HG03095 (cell line): Measurements from ENCODE around the gene CTNNA2.

Source experiments
- ATAC-seq: cut with Tn5 transposase; IDR thresholded peaks from one replicate; pipeline ENCODE4 v1.9.1; 2021; ENCODE audit warnings: moderate library complexity; ENCODE audit not compliant: unreplicated experiment

Gene CTNNA2

DNA sequence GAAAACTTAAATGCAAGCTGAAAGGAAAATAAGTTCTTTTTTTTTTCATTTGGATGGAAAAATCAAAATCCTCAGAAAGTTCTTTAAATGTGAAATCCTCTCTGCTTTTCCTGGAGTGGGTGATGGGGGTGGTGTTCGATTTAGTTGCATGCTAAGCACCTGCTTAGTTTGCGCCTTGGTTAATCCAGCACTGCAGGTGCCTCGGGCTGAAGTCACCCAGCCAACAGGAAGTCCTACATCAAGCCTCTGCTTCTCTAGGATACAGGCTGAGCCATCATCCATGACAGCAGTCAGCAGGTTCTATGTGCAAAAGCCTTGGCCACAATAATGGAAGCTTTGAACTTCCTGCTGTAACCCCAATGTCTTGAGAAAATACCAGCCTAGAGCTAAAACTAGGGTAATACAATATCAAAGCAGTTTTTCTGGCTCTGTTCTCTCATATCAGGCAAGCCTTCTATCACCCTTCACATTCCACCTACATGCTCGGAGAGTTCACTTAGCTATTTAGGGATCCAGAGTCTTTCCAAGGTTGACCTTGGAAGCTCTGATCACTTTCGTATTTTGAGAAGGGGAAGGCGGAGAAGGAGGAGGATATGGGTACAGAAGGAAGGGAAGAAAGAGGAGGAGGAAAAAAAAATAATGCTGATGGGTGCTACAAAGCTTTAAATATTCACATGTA lies 907.8 kb downstream of the CTNNA2 start:
- ATAC-seq = no peak

DNA sequence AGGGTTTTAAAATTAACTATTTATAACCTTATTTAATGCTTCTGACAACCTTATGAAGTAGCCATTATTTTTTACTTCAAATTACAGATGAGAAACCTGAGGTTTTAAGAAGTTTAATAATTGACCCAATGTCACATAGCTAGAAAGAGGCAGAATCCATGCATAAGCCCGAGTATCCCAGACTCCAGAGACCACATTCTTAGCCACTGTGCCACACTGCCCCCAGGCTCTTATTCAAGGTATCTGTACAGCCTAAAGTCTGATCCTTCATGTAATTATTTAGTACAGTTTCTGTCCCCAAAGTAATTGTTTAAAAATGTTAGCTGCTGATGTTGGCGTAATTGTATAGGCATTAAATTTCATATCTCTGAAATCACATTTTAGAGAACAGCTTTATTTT lies 916.4 kb downstream of the CTNNA2 start:
- no peak for ATAC-seq

DNA sequence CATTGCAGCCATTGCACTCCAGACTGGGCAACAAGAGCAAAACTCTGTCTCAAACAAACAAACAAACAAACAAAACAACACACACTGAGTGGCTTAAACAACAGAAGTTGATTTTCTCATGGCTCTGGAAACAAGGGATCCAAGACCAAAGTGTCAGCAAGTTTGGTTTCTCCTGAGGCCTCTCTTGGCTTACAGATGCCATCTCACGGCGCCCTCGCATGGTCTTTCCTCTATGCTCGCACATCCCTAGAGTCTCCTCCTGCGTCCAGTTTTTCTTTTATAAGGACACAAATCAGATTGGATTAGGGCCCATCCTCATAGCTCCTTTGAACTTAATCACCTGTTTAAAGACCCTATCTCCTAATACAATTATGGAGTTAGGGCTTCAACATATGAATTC lies 925.1 kb downstream of the CTNNA2 start:
- no peak for ATAC-seq

DNA sequence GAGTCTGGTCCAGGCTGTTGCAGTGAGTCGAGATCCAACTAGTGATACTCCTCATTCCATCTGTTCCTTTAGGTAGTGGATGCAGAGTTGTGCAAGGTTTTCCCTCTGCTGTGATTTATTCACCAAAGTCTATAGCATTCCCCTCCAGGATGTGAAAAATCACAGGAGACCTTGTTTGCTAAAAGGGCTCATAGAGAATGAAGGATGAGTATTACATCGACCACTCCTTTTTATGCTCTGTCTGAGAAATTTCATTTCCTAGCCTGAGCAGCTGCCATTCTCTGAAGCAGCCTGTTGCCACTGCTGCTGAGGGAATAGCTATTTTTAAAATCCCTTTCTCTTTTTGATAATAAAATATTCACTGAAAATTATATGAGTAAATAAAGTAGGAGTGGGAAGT lies 925.8 kb downstream of the CTNNA2 start:
- no peak for ATAC-seq

DNA sequence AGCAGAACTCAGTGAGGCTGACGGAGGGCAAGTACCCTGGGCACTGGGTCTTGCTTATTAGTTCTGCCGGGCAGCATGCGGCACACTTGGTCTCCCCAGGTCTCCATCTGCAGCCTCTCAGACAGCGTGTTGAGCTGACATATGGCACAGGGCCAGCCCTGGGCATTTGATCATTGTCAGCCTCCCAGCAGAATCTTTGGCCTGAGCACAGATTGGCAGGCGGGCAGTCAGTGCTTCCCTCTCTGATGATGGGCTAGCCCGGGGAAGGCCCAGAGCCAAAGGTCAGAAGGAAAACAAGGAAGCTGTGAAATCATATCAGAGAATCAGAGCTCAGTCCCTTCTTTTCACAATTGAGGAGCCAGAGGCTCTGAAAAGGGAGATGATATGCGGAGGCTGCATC lies 941.8 kb downstream of the CTNNA2 start:
- ATAC-seq = no peak

DNA sequence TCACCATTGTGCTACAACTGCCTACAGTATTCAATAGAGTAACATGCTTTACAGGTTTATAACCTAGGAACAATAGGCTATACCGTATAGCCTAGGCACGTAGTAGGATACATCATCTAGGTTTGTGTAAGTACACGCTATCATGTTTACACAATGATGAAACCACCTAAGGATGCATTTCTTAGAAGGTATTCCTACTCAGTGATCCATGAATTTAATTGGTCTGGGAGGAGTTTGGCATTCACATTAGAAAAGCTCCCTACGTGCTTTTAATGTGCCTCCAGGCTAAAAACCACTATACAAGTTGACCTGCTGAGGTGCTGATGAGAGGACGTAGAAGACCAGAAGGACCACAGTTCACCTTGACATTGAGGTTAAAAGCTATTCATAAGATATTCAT lies 946.2 kb downstream of the CTNNA2 start:
- no peak for ATAC-seq

DNA sequence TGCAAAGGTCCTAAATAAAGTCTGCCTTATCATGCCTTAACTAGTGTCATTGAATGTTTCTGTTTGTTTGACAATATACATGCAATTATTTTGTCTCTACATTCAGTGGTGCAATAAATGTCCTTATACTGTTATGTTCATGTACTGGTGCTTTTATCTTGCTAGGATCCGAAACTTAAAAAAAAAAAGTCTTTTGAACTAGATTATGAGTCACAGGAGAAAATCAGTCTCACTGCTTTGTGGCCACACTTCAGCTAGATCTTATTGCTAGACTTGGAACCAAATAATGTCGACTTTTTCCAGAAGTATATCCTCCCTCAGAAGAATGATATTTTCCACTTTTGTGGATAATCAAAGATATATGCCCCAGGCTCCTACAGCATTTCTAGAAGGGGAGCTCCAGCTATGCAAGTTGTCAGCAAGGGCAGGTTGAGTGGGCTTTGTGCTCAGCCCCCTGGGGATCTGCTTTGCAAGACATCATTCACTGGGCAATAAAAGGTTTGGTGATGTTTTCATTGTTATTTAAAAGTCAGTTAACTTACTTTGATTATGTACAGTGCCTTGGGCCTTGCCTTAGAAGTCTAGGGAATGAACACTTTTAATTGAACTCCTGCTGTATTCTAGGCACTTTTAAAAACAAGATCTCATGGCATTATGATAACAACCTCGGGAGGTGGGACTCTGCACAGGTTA lies 948.8 kb downstream of the CTNNA2 start:
- ATAC-seq = no peak

DNA sequence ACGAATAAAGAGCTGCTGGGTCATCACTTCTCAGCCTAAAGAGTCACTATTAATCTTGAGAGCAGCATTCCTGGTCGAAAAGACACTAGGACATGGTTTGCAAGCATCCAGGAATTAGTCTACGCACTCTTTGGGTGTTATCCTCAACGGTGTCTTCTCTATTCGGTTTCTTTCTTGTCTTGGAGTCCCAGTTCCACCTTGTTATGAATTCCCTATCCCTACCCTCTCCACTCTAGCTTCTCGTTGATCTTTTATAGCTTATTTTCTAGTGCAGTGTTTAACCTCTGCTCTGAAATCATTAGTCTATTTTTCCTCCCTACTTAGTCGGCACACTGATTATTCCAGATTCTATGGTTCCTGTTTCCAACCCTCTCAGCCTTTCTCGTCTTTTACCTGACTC lies 949.8 kb downstream of the CTNNA2 start:
- no peak for ATAC-seq

DNA sequence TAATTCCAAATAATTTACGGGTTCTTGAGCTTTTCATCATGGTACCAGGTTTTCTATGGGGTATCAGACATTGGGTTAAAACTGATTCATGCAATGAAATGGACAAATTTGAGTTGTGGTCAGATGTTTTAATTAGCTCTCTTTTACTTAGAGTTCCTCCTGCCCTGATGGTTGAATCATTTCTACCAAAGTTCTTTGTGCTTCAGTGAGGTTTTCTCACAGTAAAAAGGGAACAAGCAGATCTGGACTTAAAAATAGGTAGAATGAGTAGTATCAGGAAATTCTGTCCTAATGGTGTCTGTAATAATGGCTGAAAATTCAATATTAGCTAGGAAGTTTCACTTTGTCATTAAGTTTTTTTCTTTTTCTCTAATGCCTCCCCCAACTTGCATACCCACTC lies 951.4 kb downstream of the CTNNA2 start:
- no peak for ATAC-seq

DNA sequence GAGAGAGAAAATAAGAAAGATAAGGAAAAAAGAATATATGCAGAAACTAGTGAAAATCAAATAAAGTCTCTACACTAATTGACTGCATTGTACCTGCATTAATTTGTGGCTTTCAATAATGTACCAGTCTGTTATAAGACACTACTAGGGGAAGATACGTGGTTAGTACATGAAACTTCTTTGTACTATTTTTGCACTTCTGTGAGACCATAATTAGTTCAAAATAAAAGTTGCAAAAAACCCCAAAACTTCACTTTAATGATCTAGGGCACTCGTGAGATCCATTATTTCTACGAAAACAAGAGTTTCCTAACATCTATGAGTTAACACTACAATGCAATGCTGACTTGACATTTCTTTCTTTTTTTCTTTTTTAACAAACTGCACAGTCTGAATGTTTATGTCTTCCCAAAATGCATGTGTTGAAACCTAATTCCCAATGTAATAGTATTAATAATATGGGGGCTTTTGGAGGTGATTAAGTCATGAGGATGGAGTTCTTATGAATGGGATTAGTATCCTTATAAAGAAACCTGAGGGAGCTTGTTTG lies 954.5 kb downstream of the CTNNA2 start:
- ATAC-seq = no peak

DNA sequence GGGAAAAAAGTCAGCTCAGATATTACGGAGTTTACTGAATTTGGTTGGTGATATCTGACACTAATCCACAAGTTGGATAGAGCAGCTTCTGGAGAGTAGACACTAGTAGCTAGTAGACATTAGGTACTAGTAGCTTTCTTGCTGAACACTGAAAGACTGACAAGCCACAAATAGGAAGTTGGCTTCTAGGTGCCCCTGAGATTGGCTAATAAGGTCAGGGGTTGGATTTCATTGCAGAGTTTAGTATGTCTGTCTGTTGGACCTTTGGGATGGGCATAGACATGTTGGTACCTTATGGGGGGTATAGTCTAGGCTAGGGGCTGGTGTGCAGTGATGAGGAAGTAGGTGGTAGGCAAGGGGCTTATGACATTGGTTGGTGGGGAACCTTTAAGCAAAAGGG lies 956.6 kb downstream of the CTNNA2 start:
- no peak for ATAC-seq

DNA sequence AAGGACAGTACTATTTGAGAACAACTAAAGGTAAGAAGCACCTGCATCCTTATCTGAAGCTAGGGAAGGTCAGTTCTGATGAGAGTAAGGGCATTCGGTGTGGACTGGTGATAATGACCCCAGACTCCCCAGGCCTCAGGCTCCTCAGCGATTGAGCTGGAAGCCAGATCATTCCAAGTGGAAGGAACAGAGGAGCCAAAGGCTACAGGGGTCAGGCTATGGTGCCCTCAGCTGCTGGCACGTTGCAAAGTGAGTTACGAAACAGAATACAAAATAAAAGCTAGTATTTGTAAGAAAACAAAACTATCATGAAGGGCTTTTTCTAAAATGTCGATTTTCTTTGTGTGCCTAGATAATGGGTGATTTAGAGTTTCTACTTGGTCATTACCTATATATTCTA lies 960.2 kb downstream of the CTNNA2 start:
- ATAC-seq = no peak

DNA sequence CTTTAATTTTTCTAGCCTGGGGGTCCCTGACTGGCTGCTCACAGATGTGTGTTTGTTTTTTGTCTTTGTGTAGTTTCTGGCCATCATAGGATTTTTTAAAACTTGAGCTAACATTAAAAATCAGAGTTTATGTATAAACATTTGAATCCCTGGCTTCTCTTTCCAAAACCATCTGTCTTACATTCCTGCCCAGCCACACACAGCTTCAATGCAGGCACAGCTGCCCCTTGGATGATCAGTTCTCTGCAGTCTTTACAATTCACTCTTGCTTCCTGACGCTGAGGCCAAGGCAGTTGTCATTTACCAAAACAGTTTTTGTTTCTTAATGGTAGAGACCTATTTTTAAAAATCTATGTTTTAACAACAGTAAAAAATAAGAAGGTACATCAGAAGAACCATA lies 960.9 kb downstream of the CTNNA2 start:
- no peak for ATAC-seq

DNA sequence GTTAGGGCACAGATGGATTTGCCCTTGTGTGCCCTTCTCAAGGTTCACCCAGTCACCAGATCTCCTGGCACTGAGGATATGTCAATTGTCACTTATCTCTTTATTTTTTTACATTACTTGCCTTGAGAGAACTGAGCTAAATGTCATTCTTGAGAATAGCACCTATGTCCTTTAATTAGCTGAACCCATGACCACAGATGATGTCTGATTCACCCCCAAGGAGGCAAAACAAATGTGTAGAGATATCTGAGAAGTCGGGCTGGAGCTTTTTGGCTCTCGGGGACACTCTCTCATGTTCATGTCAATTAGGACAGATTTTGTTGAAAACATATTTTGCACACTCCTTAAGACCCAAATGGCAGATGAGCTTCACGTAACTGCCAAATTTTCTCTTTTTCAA lies 963.1 kb downstream of the CTNNA2 start:
- no peak for ATAC-seq

DNA sequence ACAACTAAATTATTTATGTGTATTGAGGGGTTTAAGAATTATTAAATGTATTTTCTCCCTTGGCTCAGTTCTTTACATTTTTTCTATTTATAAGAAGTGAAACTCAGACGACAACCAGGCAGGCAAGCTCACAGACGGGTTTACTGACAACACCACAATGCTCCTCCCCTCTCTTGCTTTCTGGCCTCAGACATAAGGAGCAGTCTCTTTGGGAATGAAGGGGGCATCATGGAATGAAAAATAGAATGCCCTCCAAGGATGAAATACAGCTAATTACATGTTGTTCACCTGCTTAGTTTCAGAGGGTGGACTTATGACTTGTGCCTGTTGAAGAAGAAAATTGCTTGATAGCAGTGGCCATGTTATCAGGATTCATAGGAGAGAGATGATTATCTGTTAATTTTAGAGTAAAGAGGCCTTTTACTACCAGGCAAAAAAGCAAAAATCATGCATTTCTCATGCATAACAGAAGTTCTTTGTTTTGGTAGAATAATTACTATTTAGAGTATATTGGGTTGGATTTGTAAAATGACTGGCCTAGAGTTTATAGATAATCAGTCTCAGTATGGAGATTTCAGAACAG lies 963.8 kb downstream of the CTNNA2 start:
- ATAC-seq = no peak

DNA sequence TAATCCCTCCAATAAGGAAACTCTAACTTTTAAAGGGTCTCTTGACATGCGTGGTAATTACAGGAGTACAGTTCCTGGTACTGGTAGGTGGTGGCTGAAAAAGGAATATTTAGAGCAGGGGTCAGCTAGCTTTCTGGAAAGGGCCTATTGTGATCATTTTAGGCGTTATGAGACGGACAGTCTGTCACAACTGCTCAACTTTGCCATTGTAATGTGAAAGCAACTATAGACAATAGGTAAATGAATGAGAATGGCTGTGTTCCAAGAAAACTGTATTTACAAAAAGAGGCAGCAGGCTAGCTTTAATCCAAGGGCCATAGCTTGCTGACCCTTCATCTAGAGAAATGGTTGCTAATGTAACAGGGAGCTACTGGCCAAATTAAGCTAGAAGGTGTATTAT lies 969.4 kb downstream of the CTNNA2 start:
- ATAC-seq = no peak

DNA sequence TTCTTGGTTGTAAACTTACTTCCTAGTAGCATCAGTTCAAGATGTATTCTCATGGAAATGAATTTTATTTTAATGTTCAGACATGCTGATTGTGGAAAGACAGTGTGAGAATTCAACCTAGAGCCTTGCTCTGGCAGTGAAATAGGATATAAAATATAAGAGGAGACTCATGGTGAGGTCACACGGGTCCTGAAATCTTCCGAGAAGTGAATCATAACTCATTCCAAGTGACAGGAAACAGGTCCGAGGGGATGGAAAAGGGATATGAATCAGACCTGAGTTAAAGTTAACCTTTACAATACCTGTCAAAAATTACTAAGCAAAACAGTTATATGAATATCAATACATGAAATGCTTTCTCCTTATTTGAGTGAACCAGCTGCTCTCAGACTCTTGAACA lies 976.9 kb downstream of the CTNNA2 start:
- no peak for ATAC-seq

DNA sequence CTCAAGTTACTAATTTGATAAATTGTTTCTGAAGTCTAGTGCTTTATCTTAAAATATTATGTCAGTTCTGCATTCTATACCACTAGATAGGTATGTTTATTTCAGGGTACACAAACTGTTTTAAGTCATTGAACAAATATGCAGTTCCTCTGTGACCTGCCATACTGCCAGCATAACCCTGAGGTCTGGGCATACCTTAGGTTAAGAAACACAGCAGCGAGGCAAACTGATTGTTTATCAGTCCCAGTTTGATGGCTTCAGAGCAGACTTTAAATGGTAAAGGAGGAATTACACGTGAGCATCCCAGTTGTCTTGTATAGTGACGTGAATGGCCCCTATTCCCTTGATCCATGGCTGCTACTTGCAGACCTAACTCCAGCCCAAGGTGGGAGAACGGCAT lies 978.1 kb downstream of the CTNNA2 start:
- no peak for ATAC-seq

DNA sequence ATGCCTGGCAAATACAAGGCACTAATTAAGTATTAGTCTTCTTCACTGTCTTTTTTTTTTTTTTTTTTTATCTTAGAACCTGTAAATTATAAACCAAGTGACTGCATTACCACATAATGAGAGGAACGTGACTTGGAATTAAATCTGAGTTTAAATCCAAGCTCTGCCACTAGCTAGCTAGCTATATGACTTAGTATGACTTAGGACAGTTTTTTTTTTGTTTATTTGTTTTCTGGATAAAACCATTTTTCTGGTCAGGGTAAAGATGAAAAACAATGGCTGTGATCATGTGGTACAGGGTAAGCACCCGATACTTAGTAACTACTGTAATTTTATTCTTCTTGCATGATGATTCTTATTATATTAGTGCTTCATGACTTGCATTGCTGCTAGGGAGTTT lies 983.5 kb downstream of the CTNNA2 start:
- ATAC-seq = no peak

DNA sequence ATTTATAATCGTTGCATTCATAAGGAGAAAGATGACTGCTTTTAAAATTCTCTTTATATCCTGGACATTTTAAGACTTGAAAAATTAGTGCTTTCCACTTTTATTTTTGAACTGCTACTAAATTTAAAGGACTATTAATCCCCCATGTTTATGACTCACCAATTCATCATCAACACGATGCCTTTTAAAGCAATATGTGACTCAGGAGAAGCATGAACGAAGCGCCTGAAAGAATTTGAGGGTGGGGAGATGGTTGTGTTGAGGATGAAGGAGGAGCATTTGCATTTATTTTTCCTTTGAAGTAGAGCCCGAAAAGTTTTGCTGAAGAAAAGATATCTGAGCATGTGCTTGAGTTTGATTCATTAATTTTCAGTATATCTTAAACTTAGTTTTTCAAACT lies 983.9 kb downstream of the CTNNA2 start:
- no peak for ATAC-seq

DNA sequence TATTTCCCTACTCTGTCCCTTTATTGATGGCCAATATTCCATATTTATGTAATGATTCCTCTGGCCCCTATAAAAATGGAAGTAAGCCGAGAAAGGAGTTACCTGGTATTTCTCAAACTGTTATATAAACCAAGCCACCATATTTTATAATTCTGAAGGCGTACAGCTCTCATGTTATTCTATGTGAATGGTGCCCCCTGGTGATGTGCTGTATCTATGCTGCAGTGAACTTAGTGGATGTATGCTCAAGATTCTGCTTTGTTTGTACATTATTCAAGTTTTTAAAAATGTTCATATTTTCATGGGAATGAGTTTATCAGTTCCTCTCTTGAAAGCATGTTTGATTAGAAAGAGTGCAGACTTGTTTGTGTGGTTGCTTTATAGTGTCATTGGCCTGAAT lies 986.2 kb downstream of the CTNNA2 start:
- no peak for ATAC-seq

DNA sequence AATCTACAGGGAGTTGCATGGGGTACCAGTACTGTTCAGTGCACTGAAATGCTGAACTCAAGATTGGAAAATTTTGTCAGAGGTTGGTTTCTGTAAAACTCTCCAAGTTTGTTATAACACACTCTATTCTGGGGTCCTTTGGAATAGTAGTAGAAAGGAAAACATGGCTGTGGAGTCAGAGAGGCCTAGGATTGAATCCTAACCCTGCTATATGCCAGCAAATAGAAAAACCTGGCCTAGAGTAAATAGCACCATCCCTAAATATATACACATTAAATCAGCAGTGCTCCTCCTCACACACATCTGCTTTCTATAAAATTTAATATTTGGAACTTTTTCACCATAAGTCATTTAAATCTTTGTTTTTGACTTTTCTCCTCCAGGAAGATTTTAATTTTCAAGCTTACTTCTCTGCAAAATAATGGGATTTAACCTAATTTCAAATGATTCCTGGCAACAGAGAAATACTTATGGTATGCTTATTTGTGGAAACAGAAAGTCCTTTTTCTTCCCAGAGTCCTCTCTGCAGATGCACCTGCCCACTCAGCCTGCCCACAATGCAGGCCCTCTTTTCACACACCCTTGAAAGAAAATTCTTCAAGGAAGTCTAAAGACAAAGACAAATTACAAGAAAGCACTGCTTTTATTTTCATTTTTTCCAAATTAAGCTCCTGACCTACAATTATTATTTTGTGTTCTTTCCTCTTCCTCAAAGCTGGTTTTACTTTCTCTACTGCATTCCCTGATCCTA lies 989.2 kb downstream of the CTNNA2 start:
- ATAC-seq = no peak
